GM12878 (cell line): ENCODE data around the gene POLR1A.

ENCODE experiments used
- CEBPB ChIP-seq, 2 experiments: fragments of 150-350 bp in 1 of 2; IDR thresholded peaks; 2 replicates each; pipeline ENCODE4 v1.6.1; 2012 to 2014; ENCODE audit warnings: low read depth in 2 of 2, low read length in 2 of 2, borderline replicate concordance in 1 of 2, inconsistent platforms in 1 of 2
- CHD1 ChIP-seq: IDR thresholded peaks from 2 replicates; pipeline ENCODE4 v1.6.1; 2012; ENCODE audit warnings: low read depth, low read length, improper control_type of control experiment
- CTCF ChIP-seq, 3 experiments: IDR thresholded peaks in 2 of 3; conservative IDR thresholded peaks in 1 of 3; 2 replicates each; pipeline ENCODE4 v1.5.1; 2011; ENCODE audit warnings: low read depth in 3 of 3, low read length in 3 of 3, mild to moderate bottlenecking in 3 of 3, control low read depth in 2 of 3, moderate library complexity in 2 of 3, inconsistent platforms in 1 of 3, mixed read lengths in 1 of 3; ENCODE audit not compliant: control insufficient read depth in 2 of 3, insufficient read depth in 1 of 3; ENCODE audit errors: extremely low read depth in 1 of 3
- DPF2 ChIP-seq: fragments of 450-650 bp; IDR thresholded peaks from 2 replicates; pipeline ENCODE4 v1.6.1; 2017; ENCODE audit warnings: mild to moderate bottlenecking
- EP300 ChIP-seq, 2 experiments: fragments of 150-350 bp in 1 of 2; IDR thresholded peaks; 2 replicates each; pipeline ENCODE4 v1.6.1; 2011 to 2012; ENCODE audit warnings: low read depth in 2 of 2, low read length in 2 of 2, borderline replicate concordance in 1 of 2, improper control_type of control experiment in 1 of 2, inconsistent platforms in 1 of 2; ENCODE audit not compliant: control insufficient read depth in 1 of 2
- EZH2 ChIP-seq: IDR thresholded peaks from 2 replicates; pipeline ENCODE4 v1.6.1; 2012; ENCODE audit warnings: low read depth, mild to moderate bottlenecking, control low read depth, inconsistent platforms, low read length, borderline replicate concordance; ENCODE audit not compliant: control insufficient read depth
- NR2C2 ChIP-seq: IDR thresholded peaks from 2 replicates; pipeline ENCODE4 v1.6.1; 2011; ENCODE audit warnings: borderline replicate concordance, low read depth; ENCODE audit not compliant: control insufficient read depth, insufficient read length
- POLR2A ChIP-seq: IDR thresholded peaks from 2 replicates; pipeline ENCODE4 v1.6.1; 2011; ENCODE audit warnings: low read depth, mild to moderate bottlenecking, low read length
- SIN3A ChIP-seq: IDR thresholded peaks from 2 replicates; pipeline ENCODE4 v1.6.1; 2012; ENCODE audit warnings: low read depth, low read length, improper control_type of control experiment
- SUZ12 ChIP-seq: fragments of 200-600 bp; sonication (generic); IDR thresholded peaks from one replicate; pipeline ENCODE4 v1.6.1; 2018; ENCODE audit warnings: antibody characterized with exemption, mild to moderate bottlenecking; ENCODE audit not compliant: unreplicated experiment

GRCh38 chr2:86079981-86080911 lies 25.4 kb downstream of the POLR1A start:
- TF ChIP-seq EP300 (IDR thresholded peaks at IDR 0.05; ENCODE audit: borderline replicate concordance in 1 of 2, control insufficient read depth in 1 of 2, low read depth in 2 of 2, low read length in 2 of 2) (no peak), CTCF (IDR thresholded peaks at IDR 0.05 in 2 of 3, conservative IDR thresholded peaks at IDR 0.05 in 1 of 3; ENCODE audit: control insufficient read depth in 2 of 3, extremely low read depth in 1 of 3, insufficient read depth in 1 of 3, low read depth in 3 of 3, low read length in 3 of 3) (peak; percentile 80 to 90 (median 82)), CHD1 (no peak), CEBPB (IDR thresholded peaks at IDR 0.05; ENCODE audit: borderline replicate concordance in 1 of 2, low read depth in 2 of 2, low read length in 2 of 2) (no peak), NR2C2 (no peak), SIN3A (peak; percentile 37; the same call in 1 of the 2 replicates), EZH2 (no peak), DPF2 (peak; percentile 50; the same call in 1 of the 2 replicates), SUZ12 (no peak), POLR2A (no peak)
